K562 (cell line): ENCODE measurements around the gene NCOR2. TPM values are rescaled to one million over a fixed set of nuclear protein-coding genes. Genes with fewer than 3 reads are reported as not detected.
A peak's percentile ranks its signal among the peaks of the same experiment; 100 is the strongest.

Source experiments
- ARID1B ChIP-seq: fragments of 450-650 bp; IDR thresholded peaks from 2 replicates; pipeline ENCODE4 v1.6.1; 2016; ENCODE audit warnings: antibody characterized with exemption, mild to moderate bottlenecking, inconsistent platforms
- CBFA2T3 ChIP-seq: fragments of 450-650 bp; IDR thresholded peaks from 2 replicates; pipeline ENCODE4 v1.6.1; 2017
- COPS2 ChIP-seq: fragments of 450-650 bp; conservative IDR thresholded peaks from 2 replicates; pipeline ENCODE4 v1.6.1; 2016; ENCODE audit warnings: mild to moderate bottlenecking, moderate library complexity
- EHMT2 ChIP-seq: fragments of 450-650 bp; IDR thresholded peaks from 2 replicates; pipeline ENCODE4 v1.6.1; 2018; ENCODE audit warnings: antibody characterized with exemption
- FOXA3 ChIP-seq, 2 experiments: fragments of 450-650 bp in 1 of 2; sonication (generic) in 1 of 2; formaldehyde crosslinking; IDR thresholded peaks in 1 of 2; conservative IDR thresholded peaks in 1 of 2; 2 replicates each; pipeline versions ENCODE4 v1.4.0 to v1.8.0; 2020 to 2022; ENCODE audit warnings: mild to moderate bottlenecking in 2 of 2, missing genetic modification reagents in 1 of 2
- FOXJ3 ChIP-seq: sonication (generic); formaldehyde crosslinking; IDR thresholded peaks from 2 replicates; pipeline ENCODE4 v1.4.0; 2020; ENCODE audit warnings: mild to moderate bottlenecking, missing genetic modification reagents
- HNRNPLL ChIP-seq: fragments of 200-400 bp; formaldehyde crosslinking; IDR thresholded peaks from 2 replicates; pipeline ENCODE4 v1.6.1; 2017; ENCODE audit warnings: low read length, low read depth, mild to moderate bottlenecking; ENCODE audit not compliant: poor library complexity, severe bottlenecking
- KLF1 ChIP-seq: fragments of 450-650 bp; IDR thresholded peaks from 2 replicates; pipeline ENCODE4 v1.6.1; 2016; ENCODE audit warnings: missing genetic modification characterization, missing compliant biosample characterization
- MAFF ChIP-seq: IDR thresholded peaks from 2 replicates; pipeline ENCODE4 v1.6.1; 2012; ENCODE audit warnings: low read length, improper control_type of control experiment
- MAFK ChIP-seq: IDR thresholded peaks from 2 replicates; pipeline ENCODE4 v1.6.1; 2011; ENCODE audit warnings: low read length, improper control_type of control experiment
- NFE2 ChIP-seq: IDR thresholded peaks from 2 replicates; pipeline ENCODE4 v1.6.1; 2014; ENCODE audit warnings: antibody characterized with exemption, low read depth
- NR4A1 ChIP-seq, 2 experiments: fragments of 250-450 bp in 1 of 2; fragments of 450-650 bp in 1 of 2; sonication (Bioruptor Pico) in 1 of 2; IDR thresholded peaks; 2 replicates each; pipeline versions ENCODE4 v1.4.0 to v1.6.1; 2016 to 2020; ENCODE audit warnings: mild to moderate bottlenecking in 2 of 2, missing compliant biosample characterization in 1 of 2, missing genetic modification characterization in 1 of 2, moderate library complexity in 1 of 2
- POLR2A ChIP-seq: fragments of 450-650 bp; conservative IDR thresholded peaks from 2 replicates; pipeline ENCODE4 v1.6.1; 2016
- POLR3G ChIP-seq: IDR thresholded peaks from 2 replicates; pipeline ENCODE4 v1.6.1; 2011; ENCODE audit not compliant: insufficient read length, insufficient replicate concordance; ENCODE audit errors: extremely low read depth
- PRPF4 ChIP-seq: fragments of 200-400 bp; formaldehyde crosslinking; IDR thresholded peaks from one replicate; pipeline ENCODE4 v1.6.1; 2017; ENCODE audit warnings: low read length, low read depth, mild to moderate bottlenecking; ENCODE audit not compliant: insufficient read depth, poor library complexity, severe bottlenecking
- SAFB2 ChIP-seq: fragments of 200-400 bp; formaldehyde crosslinking; IDR thresholded peaks from 2 replicates; pipeline ENCODE4 v1.6.1; 2018; ENCODE audit warnings: borderline replicate concordance, low read length, low read depth, moderate library complexity; ENCODE audit not compliant: severe bottlenecking
- SMARCA4 ChIP-seq: fragments of 450-650 bp; IDR thresholded peaks from 2 replicates; pipeline ENCODE4 v1.6.1; 2016
- ZBTB33 ChIP-seq: sonication (generic); formaldehyde crosslinking; IDR thresholded peaks from 2 replicates; pipeline ENCODE4 v1.8.1; 2023; ENCODE audit warnings: mild to moderate bottlenecking, missing genetic modification reagents
- ZKSCAN1 ChIP-seq: fragments of 150-350 bp; IDR thresholded peaks from 2 replicates; pipeline ENCODE4 v1.6.1; 2016; ENCODE audit warnings: low read depth, low read length
- ZKSCAN8 ChIP-seq: fragments of 200-800 bp; sonication (Bioruptor generic); IDR thresholded peaks from 2 replicates; pipeline ENCODE4 v1.6.1; 2016; ENCODE audit warnings: missing genetic modification characterization, missing compliant biosample characterization
- ZNF121 ChIP-seq: sonication (generic); formaldehyde crosslinking; conservative IDR thresholded peaks from 2 replicates; pipeline ENCODE4 v1.8.0; 2022; ENCODE audit warnings: missing genetic modification reagents
- ZNF140 ChIP-seq: fragments of 250-450 bp; sonication (Bioruptor Pico); IDR thresholded peaks from 2 replicates; pipeline ENCODE4 v1.8.0; 2021; ENCODE audit warnings: moderate library complexity, mild to moderate bottlenecking, inconsistent platforms
- ZNF668 ChIP-seq: fragments of 250-450 bp; sonication (Bioruptor Pico); IDR thresholded peaks from 2 replicates; pipeline ENCODE4 v1.8.0; 2022; ENCODE audit warnings: mild to moderate bottlenecking, inconsistent platforms
- ZNF766 ChIP-seq: fragments of 200-800 bp; sonication (Bioruptor generic); conservative IDR thresholded peaks from 2 replicates; pipeline ENCODE4 v1.6.1; 2016; ENCODE audit warnings: missing genetic modification characterization, missing compliant biosample characterization
- ZNF778 ChIP-seq: fragments of 450-650 bp; formaldehyde crosslinking; IDR thresholded peaks from 2 replicates; pipeline ENCODE4 v1.4.0; 2020; ENCODE audit warnings: mild to moderate bottlenecking, moderate library complexity
- polyA plus RNA-seq, 8 experiments: library from polyadenylated mRNA; depleted of rRNA in 4 of 8; stranded (reverse) in 5 of 8; unstranded in 3 of 8; fragments of >200 nt; fragmentation: Nextera tagmentation in 2 of 8; fragmentation: Illumina TruSeq in 1 of 8; extraction: Ambion mirVana in 2 of 8; extraction: Trizol in 1 of 8; gene quantifications; 2 replicates each; pipeline versions ENCODE4 v1.2.1 to v1.2.3, GENCODE V29; 2011 to 2014; ENCODE audit warnings: inconsistent platforms in 1 of 8, missing spikeins in 1 of 8
- total RNA-seq, 7 experiments: library from RNA; depleted of rRNA in 6 of 7; stranded (reverse); fragments of >200 nt in 6 of 7; fragmentation: Illumina TruSeq in 2 of 7; extraction: Trizol in 2 of 7; gene quantifications; 2 replicates each; pipeline versions ENCODE4 v1.2.1 to v1.2.3, GENCODE V29; 2011 to 2021; ENCODE audit warnings: low replicate concordance in 1 of 7
- TF ChIP-seq, protein P1 (sequence below), 2 experiments: IDR thresholded peaks; 2 replicates each; pipeline ENCODE4 v1.6.1; 2012; ENCODE audit warnings: improper control_type of control experiment in 2 of 2, low read depth in 2 of 2, low read length in 2 of 2, borderline replicate concordance in 1 of 2

Gene NCOR2
- total and polyA plus RNA-seq, 9 of the 15 experiments (the other 6 are each of a cell fraction or from before 2014, with no cell fraction given) = 0.18 to 126 (median 8.4) TPM

GRCh38 chr12:124573839-124574786, 6.7 kb upstream of the NCOR2 start (continued):
- TF ChIP-seq ZBTB33 (peak; percentile 77; the same call in 1 of the 2 replicates), HNRNPLL (no peak), ZNF140 (no peak), COPS2 (no peak), CBFA2T3 (peak; percentile 23; the same call in 1 of the 2 replicates), KLF1 (no peak), NFE2 (peak; percentile 94), NR4A1 (CRISPR knock-in tag; IDR thresholded peaks at IDR 0.05) (no peak), NR4A1 (tag; IDR thresholded peaks at IDR 0.05) (no peak), MAFK (peak; percentile 60), PRPF4 (no peak), SMARCA4 (peak; percentile 69), ZKSCAN1 (no peak), ZNF766 (CRISPR knock-in tag) (peak; percentile 62; the same call in 1 of the 2 replicates), ZKSCAN8 (CRISPR knock-in tag) (0 out of 2 replicates have a peak, but pooled peaks have one; percentile 45), EHMT2 (no peak), ZNF778 (CRISPR knock-in tag) (no peak), SAFB2 (no peak), ZNF121 (CRISPR knock-in tag) (no peak), FOXA3 (CRISPR knock-in tag; conservative IDR thresholded peaks at IDR 0.05 in 1 of 2, IDR thresholded peaks at IDR 0.05 in 1 of 2) (peak; percentile 24 to 70; a peak in 3 of 4 replicates), MAFF (peak; percentile 77), FOXJ3 (CRISPR knock-in tag) (no peak), ARID1B (peak; percentile 66), POLR2A (no peak), POLR3G (no peak), ZNF668 (no peak)
- TF ChIP-seq, protein P1, sequence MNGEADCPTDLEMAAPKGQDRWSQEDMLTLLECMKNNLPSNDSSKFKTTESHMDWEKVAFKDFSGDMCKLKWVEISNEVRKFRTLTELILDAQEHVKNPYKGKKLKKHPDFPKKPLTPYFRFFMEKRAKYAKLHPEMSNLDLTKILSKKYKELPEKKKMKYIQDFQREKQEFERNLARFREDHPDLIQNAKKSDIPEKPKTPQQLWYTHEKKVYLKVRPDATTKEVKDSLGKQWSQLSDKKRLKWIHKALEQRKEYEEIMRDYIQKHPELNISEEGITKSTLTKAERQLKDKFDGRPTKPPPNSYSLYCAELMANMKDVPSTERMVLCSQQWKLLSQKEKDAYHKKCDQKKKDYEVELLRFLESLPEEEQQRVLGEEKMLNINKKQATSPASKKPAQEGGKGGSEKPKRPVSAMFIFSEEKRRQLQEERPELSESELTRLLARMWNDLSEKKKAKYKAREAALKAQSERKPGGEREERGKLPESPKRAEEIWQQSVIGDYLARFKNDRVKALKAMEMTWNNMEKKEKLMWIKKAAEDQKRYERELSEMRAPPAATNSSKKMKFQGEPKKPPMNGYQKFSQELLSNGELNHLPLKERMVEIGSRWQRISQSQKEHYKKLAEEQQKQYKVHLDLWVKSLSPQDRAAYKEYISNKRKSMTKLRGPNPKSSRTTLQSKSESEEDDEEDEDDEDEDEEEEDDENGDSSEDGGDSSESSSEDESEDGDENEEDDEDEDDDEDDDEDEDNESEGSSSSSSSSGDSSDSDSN (IDR thresholded peaks at IDR 0.05; ENCODE audit: borderline replicate concordance in 1 of 2, low read depth in 2 of 2, low read length in 2 of 2) = no peak
